Upper lobe of left lung (tissue), 4 donors: ENCODE measurements around the gene ELP5.

Source experiments
- POLR2A ChIP-seq, 4 donors: fragments of 450-650 bp; IDR thresholded peaks; one replicate each; pipeline ENCODE4 v1.5.1; 2016 to 2017; ENCODE audit warnings: antibody characterized with exemption in 4 of 4, mild to moderate bottlenecking in 2 of 4
- POLR2AphosphoS5 ChIP-seq, 2 donors: sonication (generic); formaldehyde crosslinking; IDR thresholded peaks; one replicate each; pipeline ENCODE4 v1.5.1; 2017; ENCODE audit warnings: antibody characterized with exemption in 2 of 2
- TF ChIP-seq, protein P1 (sequence below), 6 experiments: fragments of 450-650 bp in 4 of 6; fragments of 200-600 bp in 2 of 6; sonication (generic) in 2 of 6; IDR thresholded peaks; one replicate each; pipeline ENCODE4 v1.5.1; 2016 to 2019; ENCODE audit warnings: antibody characterized with exemption in 6 of 6

- TF ChIP-seq, protein P1, sequence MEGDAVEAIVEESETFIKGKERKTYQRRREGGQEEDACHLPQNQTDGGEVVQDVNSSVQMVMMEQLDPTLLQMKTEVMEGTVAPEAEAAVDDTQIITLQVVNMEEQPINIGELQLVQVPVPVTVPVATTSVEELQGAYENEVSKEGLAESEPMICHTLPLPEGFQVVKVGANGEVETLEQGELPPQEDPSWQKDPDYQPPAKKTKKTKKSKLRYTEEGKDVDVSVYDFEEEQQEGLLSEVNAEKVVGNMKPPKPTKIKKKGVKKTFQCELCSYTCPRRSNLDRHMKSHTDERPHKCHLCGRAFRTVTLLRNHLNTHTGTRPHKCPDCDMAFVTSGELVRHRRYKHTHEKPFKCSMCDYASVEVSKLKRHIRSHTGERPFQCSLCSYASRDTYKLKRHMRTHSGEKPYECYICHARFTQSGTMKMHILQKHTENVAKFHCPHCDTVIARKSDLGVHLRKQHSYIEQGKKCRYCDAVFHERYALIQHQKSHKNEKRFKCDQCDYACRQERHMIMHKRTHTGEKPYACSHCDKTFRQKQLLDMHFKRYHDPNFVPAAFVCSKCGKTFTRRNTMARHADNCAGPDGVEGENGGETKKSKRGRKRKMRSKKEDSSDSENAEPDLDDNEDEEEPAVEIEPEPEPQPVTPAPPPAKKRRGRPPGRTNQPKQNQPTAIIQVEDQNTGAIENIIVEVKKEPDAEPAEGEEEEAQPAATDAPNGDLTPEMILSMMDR (IDR thresholded peaks at IDR 0.05) = no peak
- TF ChIP-seq POLR2AphosphoS5 (IDR thresholded peaks at IDR 0.05) (no peak), POLR2A (IDR thresholded peaks at IDR 0.05) (no peak)
These were observed 7.5 kb downstream of the ELP5 start for GRCh38 chr17:7259555-7259889.
